GM23248 (cell line): ENCODE measurements around the gene PPP4R2. TPM values are rescaled to one million over a fixed set of nuclear protein-coding genes. Genes with fewer than 3 reads are reported as not detected.
A peak's percentile ranks its signal among the peaks of the same experiment; 100 is the strongest.

Source experiments
- DNase-seq: peaks from one replicate; pipeline ENCODE4 v3.0.0-alpha.2; 2015
- H2AFZ ChIP-seq: fragments of 200-600 bp; sonication (generic); 2 replicates; pipeline ENCODE4 v1.6.1; 2016; ENCODE audit warnings: antibody characterized with exemption
- H3F3A ChIP-seq: fragments of 200-600 bp; sonication (generic); 2 replicates; pipeline ENCODE4 v1.6.1; 2016; ENCODE audit warnings: mild to moderate bottlenecking, antibody characterized with exemption, mixed run types; ENCODE audit not compliant: insufficient read depth
- H3K27ac ChIP-seq: fragments of 200-600 bp; sonication (generic); 2 replicates; pipeline ENCODE4 v1.5.1; 2016; ENCODE audit warnings: mild to moderate bottlenecking
- H3K27me3 ChIP-seq: fragments of 200-600 bp; sonication (generic); replicated peaks from 2 replicates; pipeline ENCODE4 v1.6.1; 2016; ENCODE audit warnings: mild to moderate bottlenecking; ENCODE audit not compliant: insufficient read depth
- H3K36me3 ChIP-seq: fragments of 200-600 bp; sonication (generic); 2 replicates; pipeline ENCODE4 v1.6.1; 2016; ENCODE audit warnings: low read depth, mild to moderate bottlenecking
- H3K4me1 ChIP-seq: fragments of 200-600 bp; sonication (generic); 2 replicates; pipeline ENCODE4 v1.6.1; 2016; ENCODE audit warnings: mild to moderate bottlenecking; ENCODE audit not compliant: insufficient read depth
- H3K4me2 ChIP-seq: fragments of 200-600 bp; sonication (generic); one replicate; pipeline ENCODE4 v1.6.1; 2016; ENCODE audit warnings: mild to moderate bottlenecking; ENCODE audit not compliant: unreplicated experiment
- H3K4me3 ChIP-seq: fragments of 200-600 bp; sonication (generic); 2 replicates; pipeline ENCODE4 v1.5.1; 2016; ENCODE audit warnings: mild to moderate bottlenecking
- H3K79me2 ChIP-seq: fragments of 200-600 bp; sonication (generic); 2 replicates; pipeline ENCODE4 v1.6.1; 2016; ENCODE audit warnings: mild to moderate bottlenecking; ENCODE audit not compliant: insufficient read depth
- H3K9ac ChIP-seq: fragments of 200-600 bp; sonication (generic); 2 replicates; pipeline ENCODE4 v1.6.1; 2016; ENCODE audit warnings: mild to moderate bottlenecking
- H3K9me2 ChIP-seq: fragments of 200-600 bp; sonication (generic); 2 replicates; pipeline ENCODE4 v1.6.1; 2016; ENCODE audit warnings: mixed run types, mild to moderate bottlenecking, moderate library complexity; ENCODE audit not compliant: insufficient read depth
- H3K9me3 ChIP-seq: fragments of 200-600 bp; sonication (generic); one replicate; pipeline ENCODE4 v1.6.1; 2017; ENCODE audit warnings: low read depth
- H4K20me1 ChIP-seq: fragments of 200-600 bp; sonication (generic); 2 replicates; pipeline ENCODE4 v1.6.0; 2016; ENCODE audit not compliant: insufficient read depth
- EZH2 ChIP-seq: fragments of 200-600 bp; sonication (generic); IDR thresholded peaks from 2 replicates; pipeline ENCODE4 v1.6.1; 2018; ENCODE audit warnings: antibody characterized with exemption, mild to moderate bottlenecking; ENCODE audit not compliant: insufficient read depth, poor library complexity, severe bottlenecking
- EZH2phosphoT487 ChIP-seq: fragments of 200-600 bp; sonication (generic); IDR thresholded peaks from 2 replicates; pipeline ENCODE4 v1.6.1; 2018; ENCODE audit warnings: antibody characterized with exemption, moderate library complexity, mild to moderate bottlenecking, low read depth; ENCODE audit not compliant: insufficient read depth
- WGBS, 2 experiments: methylation state at CpG; one replicate each; pipeline ENCODE4 v1.1.6; 2015 to 2017; ENCODE audit warnings: low lambda C conversion rate in 2 of 2, low coverage in 1 of 2; ENCODE audit errors: missing lambda C conversion rate in 2 of 2; 5-methylcytosine and 5-hydroxymethylcytosine counted together
- in situ Hi-C: fragments of 300-500 bp; cut with MboI; formaldehyde crosslinking; loops from 2 replicates; pipeline ENCODE4 v1.15.0; 2020
- polyA plus RNA-seq: library from polyadenylated mRNA; unstranded; fragments of >200 nt; fragmentation: Nextera tagmentation; extraction: Ambion mirVana; gene quantifications from 2 replicates; pipeline ENCODE4 v1.2.1, GENCODE V29; 2016
- total RNA-seq: library from RNA; depleted of rRNA; stranded (reverse); fragments of >200 nt; shearing (Covaris generic); gene quantifications from 2 replicates; pipeline ENCODE4 v1.2.3, GENCODE V29; 2014

The PPP4R2 gene
- total and polyA plus RNA-seq, 2 experiments from 2014 or later = 31.6 to 46.6 TPM

DNA sequence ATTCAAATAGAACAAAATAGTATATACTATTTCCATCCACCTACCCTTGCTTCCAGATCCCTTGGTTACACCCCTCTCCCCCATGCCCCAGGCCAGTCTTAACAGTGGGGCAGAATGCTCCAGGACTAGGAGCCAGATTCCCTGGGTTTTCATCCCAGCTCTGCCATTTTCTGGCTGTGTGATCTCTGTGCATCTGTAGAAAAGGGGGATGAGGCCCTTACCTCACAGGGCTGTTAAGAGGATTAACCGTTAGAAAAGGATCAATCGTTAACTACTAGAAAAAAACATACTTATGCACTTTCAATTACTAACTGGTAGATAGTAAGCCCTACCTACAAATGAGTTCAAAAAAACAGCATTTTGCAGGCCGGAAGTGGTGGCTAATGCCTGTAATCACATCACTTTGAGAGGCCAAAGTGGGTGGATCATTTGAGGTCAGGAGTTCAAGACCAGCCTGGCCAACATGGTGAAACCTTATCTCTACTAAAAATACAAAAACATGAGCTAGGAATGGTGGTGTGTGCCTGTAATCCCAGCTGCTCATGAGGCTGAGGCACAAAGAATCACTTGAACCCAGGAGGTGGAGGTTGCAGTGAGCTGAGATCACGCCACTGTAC, 76.6 kb downstream of the PPP4R2 start:
- no peaks in the 10 kb centered on the region for H3K9me2 ChIP-seq
- peaks cover 38% of the 10 kb centered on the region for H3K4me1 ChIP-seq
- in situ Hi-C loops = no loop called here
- peaks cover 33% of the 10 kb centered on the region for H3F3A ChIP-seq
- no peak overlapping the region for H3K4me2 ChIP-seq
- no peaks in the 10 kb centered on the region for H3K27me3 ChIP-seq
- no peak overlapping the region for H3K27ac ChIP-seq
- H3K4me3 ChIP-seq = no peak overlapping the region
- no peak for TF ChIP-seq EZH2phosphoT487
- H4K20me1 ChIP-seq = no peaks in the 10 kb centered on the region
- no peaks in the 10 kb centered on the region for H3K9me3 ChIP-seq
- H2AFZ ChIP-seq = no peak overlapping the region
- 75 to 82% methylated on average over 4 of the region's 4 CpGs for WGBS, 2 experiments
- peaks cover 3% of the 10 kb centered on the region; the same call in 1 of the 2 replicates for H3K79me2 ChIP-seq
- DNase-seq = no peak
- no peak overlapping the region for H3K9ac ChIP-seq
- no peaks in the 10 kb centered on the region for H3K36me3 ChIP-seq

DNA sequence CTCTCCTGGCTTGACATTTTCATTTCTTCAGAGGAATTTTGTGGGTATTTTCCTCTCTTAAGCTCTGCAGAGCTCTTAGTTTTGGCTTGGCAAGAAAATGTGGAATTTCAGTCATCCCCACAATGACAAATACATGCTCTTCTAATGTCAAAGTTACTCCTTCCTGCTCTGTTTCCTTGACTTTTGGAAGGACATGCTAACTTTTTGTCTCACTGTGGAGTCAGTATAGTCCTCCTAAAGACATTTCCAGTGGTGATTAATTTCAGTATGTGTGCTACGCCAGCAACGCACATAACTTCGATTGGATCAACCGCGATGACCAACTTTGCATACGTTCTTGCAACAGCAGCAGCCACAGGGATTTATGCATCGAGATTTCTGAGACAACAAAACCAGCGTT, 78.2 kb downstream of the PPP4R2 start:
- H3K79me2 ChIP-seq = no peaks in the 10 kb centered on the region
- no peak overlapping the region for H2AFZ ChIP-seq
- H3F3A ChIP-seq = peaks cover 29% of the 10 kb centered on the region
- H3K4me1 ChIP-seq = peaks cover 32% of the 10 kb centered on the region
- H3K27me3 ChIP-seq = no peaks in the 10 kb centered on the region
- H4K20me1 ChIP-seq = no peaks in the 10 kb centered on the region
- H3K4me3 ChIP-seq = no peak overlapping the region
- WGBS, 2 experiments = 76 to 79% methylated on average over 8 of the region's 8 CpGs
- DNase-seq = peak; percentile 10
- in situ Hi-C loops = loop anchor here (25.0 kb wide), 1 partner anchor 1362 kb away; no protein-coding TSS in a partner anchor
- H3K9me2 ChIP-seq = no peaks in the 10 kb centered on the region
- no peaks in the 10 kb centered on the region for H3K36me3 ChIP-seq
- H3K27ac ChIP-seq = no peak overlapping the region
- no peak for TF ChIP-seq EZH2phosphoT487
- H3K9me3 ChIP-seq = no peaks in the 10 kb centered on the region
- no peak overlapping the region for H3K9ac ChIP-seq
- no peak overlapping the region for H3K4me2 ChIP-seq

DNA sequence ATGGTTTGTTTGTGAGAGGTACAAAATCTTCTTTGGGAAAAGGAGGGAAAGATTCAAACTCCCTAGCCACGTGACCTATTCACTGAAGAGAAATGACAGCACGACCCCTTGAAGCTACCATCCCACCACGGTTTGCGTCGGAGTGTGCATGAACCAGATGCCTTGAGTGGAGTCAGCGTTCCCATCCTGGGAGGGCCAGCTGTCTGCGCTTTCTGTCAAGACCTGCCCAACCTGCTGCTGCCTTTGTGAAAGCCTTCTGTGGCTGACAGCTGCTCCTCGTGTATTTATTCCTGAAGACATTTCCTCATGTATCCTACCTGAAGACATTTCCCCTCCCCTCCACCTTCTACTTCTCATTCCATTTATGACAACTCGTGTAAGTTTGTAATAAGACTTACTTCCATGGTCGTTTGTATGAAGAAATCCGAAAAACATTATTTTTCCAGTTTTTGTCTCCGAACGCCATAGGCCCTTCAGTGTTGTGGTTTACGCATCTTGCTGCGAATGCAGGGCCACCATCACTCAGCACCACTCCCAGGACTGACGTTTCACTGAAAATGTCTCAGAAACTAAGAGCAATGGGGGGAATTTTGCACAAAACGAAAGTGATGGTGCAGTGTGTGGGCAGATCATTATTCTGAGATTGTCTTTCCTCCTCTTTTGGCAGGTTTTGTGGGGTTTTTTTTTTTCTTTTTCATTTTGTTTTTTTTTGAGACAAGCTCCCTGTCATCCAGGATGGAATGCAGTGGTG, 83.8 kb downstream of the PPP4R2 start:
- Histone ChIP-seq H3K9me3 (no peaks in the 10 kb centered on the region), H3F3A (no peaks in the 10 kb centered on the region), H3K4me2 (no peak overlapping the region), H3K27ac (no peak overlapping the region), H2AFZ (no peak overlapping the region), H3K27me3 (no peaks in the 10 kb centered on the region), H4K20me1 (no peaks in the 10 kb centered on the region), H3K79me2 (no peaks in the 10 kb centered on the region), H3K9me2 (no peaks in the 10 kb centered on the region), H3K4me3 (no peak overlapping the region), H3K36me3 (no peaks in the 10 kb centered on the region), H3K4me1 (no peaks in the 10 kb centered on the region), H3K9ac (no peak overlapping the region)
- 76% methylated on average over 17 of the region's 17 CpGs for WGBS, 2 experiments
- in situ Hi-C loops = loop anchor here (10.0 to 25.0 kb wide), 2 partner anchors 226 to 1368 kb away; no protein-coding TSS in a partner anchor
- no peak for DNase-seq
- TF ChIP-seq EZH2phosphoT487 = no peak
- no peak for TF ChIP-seq EZH2

DNA sequence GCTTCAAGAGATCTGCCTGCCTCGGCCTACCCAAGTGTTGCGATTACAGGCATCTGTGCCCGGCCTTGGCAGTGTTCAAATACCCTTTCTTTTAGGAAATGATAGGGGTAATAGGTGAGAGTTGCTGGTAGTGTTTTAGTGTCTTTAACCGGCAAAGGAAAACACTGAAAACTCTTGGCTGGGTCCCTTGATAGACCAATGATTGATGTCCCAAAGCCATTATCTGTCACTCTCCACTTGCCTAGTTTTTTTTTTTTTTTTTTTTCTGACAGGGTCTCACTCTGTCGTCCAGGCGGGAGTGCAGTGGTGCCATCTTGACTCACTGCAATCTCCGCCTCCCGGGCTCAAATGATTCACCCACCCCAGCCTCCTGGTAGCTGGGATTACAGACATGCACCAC, 84.5 kb downstream of the PPP4R2 start:
- Histone ChIP-seq H3K9me2 (no peaks in the 10 kb centered on the region), H3K4me2 (no peak overlapping the region), H3F3A (no peaks in the 10 kb centered on the region), H4K20me1 (no peaks in the 10 kb centered on the region), H3K79me2 (no peaks in the 10 kb centered on the region), H3K4me1 (0 out of 2 replicates have a peak, but pooled peaks cover 3% of the 10 kb centered on the region), H3K27ac (no peak overlapping the region), H3K27me3 (no peaks in the 10 kb centered on the region), H2AFZ (no peak overlapping the region), H3K9ac (no peak overlapping the region), H3K4me3 (no peak overlapping the region), H3K9me3 (no peaks in the 10 kb centered on the region), H3K36me3 (no peaks in the 10 kb centered on the region)
- WGBS, 2 experiments = 97 to 98% methylated on average over 8 of the region's 8 CpGs
- no peak for TF ChIP-seq EZH2
- TF ChIP-seq EZH2phosphoT487 = no peak
- in situ Hi-C loops = loop anchor here (10.0 to 25.0 kb wide), 2 partner anchors 226 to 1369 kb away; no protein-coding TSS in a partner anchor
- DNase-seq = no peak
